Large intestine (tissue), 12 donors: ENCODE results near the gene TMEM107. TPM values are rescaled to one million over a fixed set of nuclear protein-coding genes. Genes with fewer than 3 reads are reported as not detected.
"Not testable (repeated sequence)": the region's sequence is repeated elsewhere in the genome, so short reads cannot be mapped to it uniquely, and the experiment has no call there.

Experiments
- DNase-seq, 2 donors: peaks; one replicate each; pipeline versions ENCODE4 v3.0.0 to v3.0.0-alpha.2; 2013
- H3K27ac ChIP-seq: one replicate; pipeline ENCODE4 v1.5.1; 2013; ENCODE audit warnings: low read length
- H3K27me3 ChIP-seq: 2 replicates; pipeline ENCODE4 v1.6.1; 2013; ENCODE audit warnings: low read length; ENCODE audit not compliant: control insufficient read depth, insufficient read depth
- H3K36me3 ChIP-seq: 2 replicates; pipeline ENCODE4 v1.6.1; 2013; ENCODE audit warnings: low read length; ENCODE audit not compliant: control insufficient read depth, insufficient read depth
- H3K4me1 ChIP-seq: one replicate; pipeline ENCODE4 v1.6.1; 2013; ENCODE audit warnings: low read length; ENCODE audit not compliant: control insufficient read depth, insufficient read depth
- H3K4me3 ChIP-seq: one replicate; pipeline ENCODE4 v1.5.1; 2013; ENCODE audit warnings: low read length
- H3K9me3 ChIP-seq: one replicate; pipeline ENCODE4 v1.6.1; 2013; ENCODE audit warnings: mild to moderate bottlenecking, low read depth, low read length, moderate library complexity; ENCODE audit not compliant: control insufficient read depth
- WGBS: methylation state at CpG from one replicate; pipeline ENCODE4 v1.1.5; 2013; ENCODE audit warnings: low lambda C conversion rate; ENCODE audit not compliant: insufficient coverage; 5-methylcytosine and 5-hydroxymethylcytosine counted together
- long read RNA-seq, 11 donors: transcript quantifications; one replicate each; lab custom pipeline, GENCODE V29; 2026
- polyA plus RNA-seq: library from polyadenylated mRNA; unstranded; fragments of 120-200 nt; gene quantifications from one replicate; pipeline ENCODE4 v1.2.1, GENCODE V29; 2013

The TMEM107 gene
- polyA plus RNA-seq: 11.4 TPM
- long read RNA-seq, donor 1, partial matches to known transcripts: 0 of 3 reads
- long read RNA-seq, donor 1, other reads (novel, unspliced or antisense): 0 of 3 reads
- long read RNA-seq, donor 2, partial matches to known transcripts: 0 of 7 reads
- long read RNA-seq, donor 2, other reads (novel, unspliced or antisense): 0 of 7 reads
- long read RNA-seq, donor 3: 0 reads
- long read RNA-seq, donor 4, partial matches to known transcripts: 0 of 1 reads
- long read RNA-seq, donor 4, other reads (novel, unspliced or antisense): 0 of 1 reads
- long read RNA-seq, donor 5, partial matches to known transcripts: 0 of 3 reads
- long read RNA-seq, donor 5, other reads (novel, unspliced or antisense): 0 of 3 reads
- long read RNA-seq, donor 6, partial matches to known transcripts: 0 of 6 reads
- long read RNA-seq, donor 6, other reads (novel, unspliced or antisense): 0 of 6 reads
- long read RNA-seq, donor 7, partial matches to known transcripts: 0 of 3 reads
- long read RNA-seq, donor 7, other reads (novel, unspliced or antisense): 0 of 3 reads
- long read RNA-seq, donor 8, transcript TMEM107-205 (2 exons, 1,210 nt): minor isoform, 5 of 15 reads
- long read RNA-seq, donor 8, transcript TMEM107-204 (5 exons, 747 nt): major isoform, 8 of 15 reads
- long read RNA-seq, donor 8, partial matches to known transcripts: 0 of 15 reads
- long read RNA-seq, donor 8, other reads (novel, unspliced or antisense): 0 of 15 reads
- long read RNA-seq, donor 9, partial matches to known transcripts: 0 of 7 reads
- long read RNA-seq, donor 9, other reads (novel, unspliced or antisense): 0 of 7 reads
- long read RNA-seq, donor 10, partial matches to known transcripts: 0 of 5 reads
- long read RNA-seq, donor 10, other reads (novel, unspliced or antisense): 0 of 5 reads
- long read RNA-seq, donor 11, partial matches to known transcripts: 0 of 4 reads
- long read RNA-seq, donor 11, other reads (novel, unspliced or antisense): 0 of 4 reads

- peak; percentile 88 to 90 for DNase-seq
- no peaks in the 10 kb centered on the region for H3K9me3 ChIP-seq
- WGBS: no CpG with 5 or more reads among the region's 56 CpGs
- no peaks in the 10 kb centered on the region for H3K27me3 ChIP-seq
- peak within 1 kb of the TSS; percentile 73 for H3K27ac ChIP-seq
- no peaks in the 10 kb centered on the region for H3K36me3 ChIP-seq
- H3K4me3 ChIP-seq: peak within 1 kb of the TSS; percentile 80
- H3K4me1 ChIP-seq: peaks cover 26% of the 10 kb centered on the region
These were observed at the start of gene TMEM107 for GRCh38 chr17:8176197-8176940. TMEM107 (minus strand) TSS chr17:8176380; CDS start chr17:8176286, 94 bp downstream.

DNA sequence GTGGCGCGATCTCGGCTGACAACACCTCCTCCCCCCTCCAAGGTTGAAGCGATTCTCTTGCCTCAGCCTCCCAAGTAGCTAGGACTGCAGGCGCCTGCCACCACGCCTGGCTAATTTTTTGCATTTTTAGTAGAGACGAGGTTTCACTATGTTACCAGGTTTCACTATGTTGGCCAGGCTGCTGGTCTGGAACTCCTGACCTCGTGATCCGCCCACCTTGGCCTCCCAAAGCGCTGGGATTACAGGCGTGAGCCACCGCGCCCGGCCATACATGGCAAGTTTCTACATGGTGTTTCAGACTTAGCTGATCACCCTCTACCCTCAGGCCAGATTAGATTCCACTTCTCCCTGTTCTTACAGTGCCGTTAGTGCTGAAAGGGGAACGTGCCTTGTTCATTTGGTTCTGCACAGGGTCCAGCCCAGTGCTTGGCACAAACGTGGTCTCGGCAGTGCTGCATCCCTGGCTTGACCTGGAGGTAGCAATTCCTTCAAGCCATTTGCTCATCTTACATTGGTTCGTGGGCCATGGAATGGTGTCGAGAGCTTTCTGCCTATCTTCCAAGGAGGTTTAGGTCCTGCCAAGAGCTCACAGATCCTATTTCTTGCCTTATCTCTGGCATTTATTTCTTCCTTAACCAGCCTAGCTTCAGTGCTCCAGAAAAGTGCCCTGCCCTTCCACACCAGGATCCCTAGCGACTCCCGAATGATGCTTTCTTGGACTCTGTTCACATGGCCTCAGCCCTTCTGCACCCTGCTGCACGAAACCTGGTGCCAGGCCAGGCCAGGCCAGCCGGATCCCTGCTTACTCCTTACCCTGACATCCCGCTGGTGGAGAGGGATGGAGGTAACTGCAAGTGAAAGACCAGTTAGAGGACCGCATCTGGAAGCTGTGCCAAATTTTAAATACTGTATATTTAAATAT is 49.0 kb upstream of the TMEM107 start:
- no peak for DNase-seq
- WGBS: no CpG with 5 or more reads among the region's 26 CpGs
- H3K4me1 ChIP-seq: peaks cover 14% of the 10 kb centered on the region
- H3K36me3 ChIP-seq: peaks cover 29% of the 10 kb centered on the region
- H3K4me3 ChIP-seq: no peak overlapping the region
- H3K27me3 ChIP-seq: no peaks in the 10 kb centered on the region
- no peaks in the 10 kb centered on the region for H3K9me3 ChIP-seq
- H3K27ac ChIP-seq: no peak overlapping the region

GRCh38 chr17:8223356-8224126 is 47.4 kb upstream of the TMEM107 start:
- Histone ChIP-seq H3K4me1 (peaks cover 14% of the 10 kb centered on the region), H3K27ac (peak overlapping the region; percentile 94), H3K9me3 (no peaks in the 10 kb centered on the region), H3K36me3 (peaks cover 13% of the 10 kb centered on the region), H3K27me3 (no peaks in the 10 kb centered on the region), H3K4me3 (peak overlapping the region; percentile 79)
- WGBS: no CpG with 5 or more reads among the region's 27 CpGs
- peak; percentile 48 to 79 for DNase-seq

DNA sequence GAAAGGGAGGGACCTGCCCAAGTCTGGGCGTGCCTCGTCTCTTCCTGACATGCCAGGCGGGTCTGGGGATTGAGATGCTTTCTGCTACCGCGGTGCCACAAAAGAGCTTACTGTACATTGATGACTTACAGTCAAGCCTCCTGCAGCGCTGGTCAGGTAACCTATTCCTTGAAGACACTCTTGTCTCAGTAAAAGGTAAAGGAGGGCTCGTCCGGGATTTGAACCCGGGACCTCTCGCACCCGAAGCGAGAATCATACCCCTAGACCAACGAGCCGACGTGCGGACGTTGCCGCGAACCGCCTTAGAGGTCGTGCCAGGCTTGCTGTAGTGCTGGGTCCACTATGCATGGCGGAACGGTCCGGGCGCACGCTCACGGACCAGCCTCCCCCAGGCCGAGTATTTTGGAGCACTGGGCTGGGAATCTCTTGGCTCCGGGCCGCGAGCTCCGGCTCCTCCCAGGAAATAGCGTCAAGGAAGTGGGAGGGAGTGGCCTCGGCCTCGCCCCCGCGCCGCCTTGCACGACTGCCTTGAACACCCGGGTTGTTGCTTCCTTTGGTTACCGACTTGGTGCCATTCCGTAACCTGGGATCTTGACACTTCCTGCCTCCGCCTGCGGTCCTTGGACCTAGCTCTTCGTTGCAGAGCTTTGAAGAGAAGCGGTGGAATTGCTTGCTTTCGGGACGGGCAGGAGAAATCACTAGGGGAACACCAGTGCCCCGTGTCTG is 46.6 kb upstream of the TMEM107 start:
- no CpG with 5 or more reads among the region's 49 CpGs for WGBS

GRCh38 chr17:8222380-8222629 is 46.1 kb upstream of the TMEM107 start:
- WGBS: no CpG with 5 or more reads among the region's 9 CpGs
- Histone ChIP-seq H3K27me3 (no peaks in the 10 kb centered on the region), H3K9me3 (no peaks in the 10 kb centered on the region), H3K4me1 (peaks cover 18% of the 10 kb centered on the region), H3K4me3 (peak overlapping the region; percentile 79), H3K36me3 (peaks cover 1% of the 10 kb centered on the region), H3K27ac (peak overlapping the region; percentile 94)
- DNase-seq: no peak

More for the DNA sequence above, 46.6 kb upstream of the TMEM107 start:
- Histone ChIP-seq H3K9me3 (no peaks in the 10 kb centered on the region), H3K27me3 (no peaks in the 10 kb centered on the region), H3K4me1 (peaks cover 20% of the 10 kb centered on the region), H3K27ac (peak overlapping the region; percentile 94), H3K36me3 (peaks cover 6% of the 10 kb centered on the region), H3K4me3 (peak overlapping the region; percentile 79)
- DNase-seq: peak; percentile 91 to 93

DNA sequence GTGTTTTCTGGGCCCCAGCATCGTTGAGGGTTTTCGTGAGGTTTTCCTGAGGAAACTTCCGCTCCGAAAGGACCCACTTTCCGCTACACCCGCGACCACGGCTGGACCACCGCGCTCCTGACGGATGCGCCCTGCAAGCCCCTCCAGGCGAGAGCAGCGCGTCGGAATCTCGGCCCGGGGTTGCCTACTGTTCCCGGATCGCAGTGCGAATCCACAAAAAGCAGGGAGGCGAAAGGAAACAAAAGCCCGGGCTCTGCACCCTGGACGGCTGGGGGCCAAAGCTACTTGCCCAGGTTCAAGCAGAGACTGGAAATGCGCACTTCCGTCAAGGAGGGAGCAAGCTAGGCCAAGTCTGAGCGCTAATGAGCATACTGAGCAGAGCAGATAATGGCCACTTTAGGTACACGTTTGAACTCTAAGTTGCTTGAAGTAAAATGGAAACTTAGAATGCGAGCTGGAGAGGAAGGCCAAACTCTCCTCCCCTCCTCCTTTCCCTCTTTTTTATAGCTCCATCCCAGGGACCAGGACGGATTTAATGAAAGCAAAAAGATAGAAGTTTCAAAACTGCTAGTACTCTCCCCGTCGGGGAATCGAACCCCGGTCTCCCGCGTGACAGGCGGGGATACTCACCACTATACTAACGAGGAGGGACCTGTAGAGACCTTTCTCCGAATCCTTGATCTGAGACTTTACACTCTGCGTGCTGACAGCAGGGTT is 45.6 kb upstream of the TMEM107 start:
- Histone ChIP-seq H3K4me3 (peak overlapping the region; percentile 79), H3K27me3 (no peaks in the 10 kb centered on the region), H3K36me3 (no peaks in the 10 kb centered on the region), H3K27ac (peak overlapping the region; percentile 94), H3K4me1 (peaks cover 13% of the 10 kb centered on the region), H3K9me3 (no peaks in the 10 kb centered on the region)
- peak; percentile 91 to 92 for DNase-seq
- no CpG with 5 or more reads among the region's 40 CpGs for WGBS

DNA sequence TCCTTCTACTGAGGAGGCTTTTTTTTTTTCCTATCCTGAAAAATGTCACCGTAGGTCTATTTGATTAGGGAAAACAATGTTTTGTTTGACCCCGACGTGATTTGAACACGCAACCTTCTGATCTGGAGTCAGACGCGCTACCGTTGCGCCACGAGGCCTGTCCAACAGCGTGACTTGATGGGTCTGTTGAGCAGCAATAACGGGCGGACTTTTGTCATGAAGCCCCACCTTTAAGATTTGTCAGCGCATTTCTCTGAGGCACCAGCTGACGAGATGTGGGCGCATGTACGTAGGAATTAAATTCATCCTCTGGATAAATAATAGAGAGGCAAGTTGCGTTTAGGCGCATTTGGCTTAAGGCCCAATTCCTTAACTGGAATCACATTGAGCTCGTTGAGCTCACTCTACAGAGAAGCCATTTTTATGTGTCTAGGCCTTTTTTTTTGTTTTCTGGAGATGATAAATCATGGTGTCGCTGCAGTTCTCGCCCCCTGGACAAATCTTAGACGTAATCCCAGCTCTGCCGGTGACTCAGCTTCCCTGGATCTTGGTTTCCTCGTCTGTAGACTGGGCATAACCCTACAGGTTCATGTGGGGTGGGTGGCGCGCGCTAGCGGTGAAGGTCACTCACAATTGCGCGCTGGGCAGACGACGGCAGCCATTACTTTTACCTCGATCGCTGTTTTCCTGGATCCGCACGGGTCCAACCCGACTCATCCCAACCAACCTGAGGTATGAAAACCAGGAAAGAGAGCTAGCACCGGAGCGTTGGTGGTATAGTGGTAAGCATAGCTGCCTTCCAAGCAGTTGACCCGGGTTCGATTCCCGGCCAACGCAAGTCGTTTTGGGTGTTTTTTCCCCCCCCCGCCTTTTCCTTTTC is 44.8 kb upstream of the TMEM107 start:
- 0% methylated on average over 2 of the region's 45 CpGs for WGBS
- H3K9me3 ChIP-seq: no peaks in the 10 kb centered on the region
- peak overlapping the region; percentile 94 for H3K27ac ChIP-seq
- H3K27me3 ChIP-seq: no peaks in the 10 kb centered on the region
- H3K4me3 ChIP-seq: peak overlapping the region; percentile 79
- H3K36me3 ChIP-seq: no peaks in the 10 kb centered on the region
- DNase-seq: peak; percentile 93
- peaks cover 13% of the 10 kb centered on the region for H3K4me1 ChIP-seq

DNA sequence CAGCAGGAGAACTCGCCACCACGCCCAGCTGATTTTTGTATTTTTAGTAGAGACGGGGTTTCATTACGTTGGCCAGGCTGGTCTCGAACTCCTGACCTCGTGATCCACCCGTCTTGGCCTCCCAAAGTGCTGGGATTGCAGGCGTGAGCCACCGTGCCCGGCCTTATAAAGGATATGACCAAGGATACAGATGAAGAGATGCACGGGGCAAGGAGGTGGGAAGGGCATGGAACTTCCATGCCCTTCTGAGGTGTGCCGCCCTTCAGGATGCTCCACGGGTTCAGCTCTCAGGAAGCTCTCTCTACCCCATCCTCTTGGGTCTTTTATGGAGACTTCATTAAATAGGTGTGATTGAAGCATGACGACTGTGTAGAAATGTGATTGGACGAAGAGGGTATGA is 37.8 kb upstream of the TMEM107 start:
- H3K36me3 ChIP-seq, H3K27me3 ChIP-seq, H3K27ac ChIP-seq, H3K4me3 ChIP-seq, H3K4me1 ChIP-seq, DNase-seq, H3K9me3 ChIP-seq: not testable (repeated sequence)
- WGBS: 83% methylated on average over 2 of the region's 15 CpGs
